Astrocyte (in vitro differentiated cells and primary cell): Measurements from ENCODE around the gene LRRC17.

Experiments used
- CTCF ChIP-seq: IDR thresholded peaks from 2 replicates; pipeline ENCODE4 v1.5.1; 2011; ENCODE audit warnings: low read depth, mild to moderate bottlenecking, inconsistent platforms, low read length, moderate library complexity; ENCODE audit not compliant: insufficient read depth
- EZH2 ChIP-seq: IDR thresholded peaks from 2 replicates; pipeline ENCODE4 v1.6.1; 2012; ENCODE audit warnings: mild to moderate bottlenecking, low read length, inconsistent platforms; ENCODE audit not compliant: insufficient read depth

- TF ChIP-seq CTCF, result no peak
- TF ChIP-seq EZH2, result no peak
Measured at GRCh38 chr7:102943423-102944169, 30.8 kb downstream of the LRRC17 start.
